HG03354 (cell line): ENCODE data around the gene MORC2.

Experiments
- ATAC-seq: cut with Tn5 transposase; IDR thresholded peaks from one replicate; pipeline ENCODE4 v1.9.1; 2021; ENCODE audit warnings: mild to moderate bottlenecking; ENCODE audit not compliant: unreplicated experiment, poor library complexity, severe bottlenecking

The MORC2 gene

GRCh38 chr22:30877662-30878515 lies 90.7 kb downstream of the MORC2 start:
- ATAC-seq = no peak

GRCh38 chr22:30876915-30877553 lies 91.5 kb downstream of the MORC2 start:
- ATAC-seq = no peak

- no peak for ATAC-seq
These were observed 92.3 kb downstream of the MORC2 start for GRCh38 chr22:30876221-30876751.

- ATAC-seq = no peak
These were observed 92.9 kb downstream of the MORC2 start for GRCh38 chr22:30875481-30876215.
